ENCODE data around the gene EPS8. TPM values are rescaled to one million over a fixed set of nuclear protein-coding genes. Genes with fewer than 3 reads are reported as not detected.

The EPS8 gene
- total and polyA plus RNA-seq, 2 experiments from 2014 or later, result 43.1 to 83.2 TPM

DNA sequence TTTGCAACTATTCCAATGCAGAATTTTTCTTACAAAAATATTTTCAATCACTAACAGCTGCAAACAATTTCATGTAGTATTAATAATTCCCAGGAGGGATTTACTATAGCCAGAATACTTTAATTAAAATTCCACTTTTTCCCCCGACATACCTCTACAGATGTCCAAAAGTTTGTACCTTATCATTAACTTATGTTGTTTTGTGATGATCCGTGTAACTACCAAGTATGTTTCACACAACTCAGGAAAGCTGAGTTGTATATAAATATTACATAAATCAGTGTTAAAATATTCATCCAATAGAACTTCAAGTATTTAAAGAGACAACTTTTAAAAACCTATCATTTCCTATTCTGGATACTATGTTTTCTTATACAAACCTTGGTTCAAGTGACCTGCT lies 2.4 kb downstream of the EPS8 start:
- peaks cover 7% of the 10 kb centered on the region for H4K20me1 ChIP-seq (ENCODE audit: insufficient read depth, poor library complexity, severe bottlenecking)
- H3K4me1 ChIP-seq (ENCODE audit: insufficient read depth), result peaks cover 5% of the 10 kb centered on the region
- no peaks in the 10 kb centered on the region for H3K9me3 ChIP-seq (ENCODE audit: low read depth)
- H3K79me2 ChIP-seq, result peaks cover 62% of the 10 kb centered on the region
- no peak for DNase-seq (ENCODE audit: low spot score)
- H3K27me3 ChIP-seq, result no peaks in the 10 kb centered on the region
- 84% methylated on average over 2 of the region's 2 CpGs for WGBS (ENCODE audit: low lambda C conversion rate, missing lambda C conversion rate)
- H2AFZ ChIP-seq, result no peak overlapping the region
- H3K4me3 ChIP-seq, result no peak overlapping the region
- no peaks in the 10 kb centered on the region for H3K36me3 ChIP-seq (replicated peaks; ENCODE audit: insufficient read depth, low read depth)
- H3K4me2 ChIP-seq, result peak overlapping the region; percentile 88
- H3K9me2 ChIP-seq (replicated peaks; ENCODE audit: insufficient read depth), result no peaks in the 10 kb centered on the region
- TF ChIP-seq, protein P1, sequence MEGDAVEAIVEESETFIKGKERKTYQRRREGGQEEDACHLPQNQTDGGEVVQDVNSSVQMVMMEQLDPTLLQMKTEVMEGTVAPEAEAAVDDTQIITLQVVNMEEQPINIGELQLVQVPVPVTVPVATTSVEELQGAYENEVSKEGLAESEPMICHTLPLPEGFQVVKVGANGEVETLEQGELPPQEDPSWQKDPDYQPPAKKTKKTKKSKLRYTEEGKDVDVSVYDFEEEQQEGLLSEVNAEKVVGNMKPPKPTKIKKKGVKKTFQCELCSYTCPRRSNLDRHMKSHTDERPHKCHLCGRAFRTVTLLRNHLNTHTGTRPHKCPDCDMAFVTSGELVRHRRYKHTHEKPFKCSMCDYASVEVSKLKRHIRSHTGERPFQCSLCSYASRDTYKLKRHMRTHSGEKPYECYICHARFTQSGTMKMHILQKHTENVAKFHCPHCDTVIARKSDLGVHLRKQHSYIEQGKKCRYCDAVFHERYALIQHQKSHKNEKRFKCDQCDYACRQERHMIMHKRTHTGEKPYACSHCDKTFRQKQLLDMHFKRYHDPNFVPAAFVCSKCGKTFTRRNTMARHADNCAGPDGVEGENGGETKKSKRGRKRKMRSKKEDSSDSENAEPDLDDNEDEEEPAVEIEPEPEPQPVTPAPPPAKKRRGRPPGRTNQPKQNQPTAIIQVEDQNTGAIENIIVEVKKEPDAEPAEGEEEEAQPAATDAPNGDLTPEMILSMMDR (IDR thresholded peaks at IDR 0.05; ENCODE audit: poor library complexity), result no peak
- H3K27ac ChIP-seq, result no peak overlapping the region

GRCh38 chr12:15783288-15783687 lies 5.9 kb downstream of the EPS8 start:
- H3K4me3 ChIP-seq, result no peak overlapping the region
- peaks cover 7% of the 10 kb centered on the region for H4K20me1 ChIP-seq (ENCODE audit: insufficient read depth, poor library complexity, severe bottlenecking)
- H3K9me3 ChIP-seq (ENCODE audit: low read depth), result no peaks in the 10 kb centered on the region
- no peaks in the 10 kb centered on the region for H3K9me2 ChIP-seq (replicated peaks; ENCODE audit: insufficient read depth)
- H3K27ac ChIP-seq, result no peak overlapping the region
- no peak overlapping the region for H2AFZ ChIP-seq
- 96% methylated on average over 1 of the region's 1 CpG for WGBS (ENCODE audit: low lambda C conversion rate, missing lambda C conversion rate)
- no peak for DNase-seq (ENCODE audit: low spot score)
- H3K36me3 ChIP-seq (replicated peaks; ENCODE audit: insufficient read depth, low read depth), result no peaks in the 10 kb centered on the region
- TF ChIP-seq, protein P1 (IDR thresholded peaks at IDR 0.05; ENCODE audit: poor library complexity), result no peak
- TF ChIP-seq EZH2phosphoT487 (IDR thresholded peaks at IDR 0.05; ENCODE audit: low read depth, severe bottlenecking, unreplicated experiment) (no peak), EZH2 (IDR thresholded peaks at IDR 0.05; ENCODE audit: borderline replicate concordance) (no peak)
- H3K27me3 ChIP-seq, result no peaks in the 10 kb centered on the region
- no peak overlapping the region for H3K4me2 ChIP-seq
- H3K79me2 ChIP-seq, result peaks cover 86% of the 10 kb centered on the region
- peaks cover 18% of the 10 kb centered on the region for H3K4me1 ChIP-seq (ENCODE audit: insufficient read depth)

DNA sequence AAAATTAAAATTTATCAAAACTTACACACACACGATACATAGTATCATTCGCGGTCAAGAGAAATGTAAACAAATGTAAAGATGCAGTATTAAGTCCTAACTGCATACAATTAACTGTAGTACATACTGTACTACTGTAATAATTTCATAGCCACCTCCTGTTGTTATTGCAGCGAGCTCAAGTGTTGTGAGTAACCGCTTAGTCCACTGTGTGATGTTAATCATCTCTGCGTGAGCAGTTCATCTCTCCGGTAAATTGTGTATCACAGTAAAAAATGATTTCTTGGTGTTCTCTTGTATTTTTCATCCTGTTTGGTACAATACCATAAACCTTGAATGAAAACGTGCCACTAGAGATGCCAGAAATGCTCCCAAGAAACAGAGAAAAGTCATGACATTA lies 6.5 kb downstream of the EPS8 start:
- no peak overlapping the region for H2AFZ ChIP-seq
- no peak overlapping the region for H3K4me3 ChIP-seq
- no peak for DNase-seq (ENCODE audit: low spot score)
- TF ChIP-seq, protein P1 (IDR thresholded peaks at IDR 0.05; ENCODE audit: poor library complexity), result no peak
- TF ChIP-seq EZH2 (IDR thresholded peaks at IDR 0.05; ENCODE audit: borderline replicate concordance), result no peak
- no peak for TF ChIP-seq EZH2phosphoT487 (IDR thresholded peaks at IDR 0.05; ENCODE audit: low read depth, severe bottlenecking, unreplicated experiment)
- no peaks in the 10 kb centered on the region for H3K9me2 ChIP-seq (replicated peaks; ENCODE audit: insufficient read depth)
- no peaks in the 10 kb centered on the region for H3K36me3 ChIP-seq (replicated peaks; ENCODE audit: insufficient read depth, low read depth)
- no peak overlapping the region for H3K4me2 ChIP-seq
- peaks cover 89% of the 10 kb centered on the region for H3K79me2 ChIP-seq
- no peaks in the 10 kb centered on the region for H3K9me3 ChIP-seq (ENCODE audit: low read depth)
- H3K27me3 ChIP-seq, result no peaks in the 10 kb centered on the region
- peaks cover 7% of the 10 kb centered on the region for H4K20me1 ChIP-seq (ENCODE audit: insufficient read depth, poor library complexity, severe bottlenecking)
- 93% methylated on average over 8 of the region's 8 CpGs for WGBS (ENCODE audit: low lambda C conversion rate, missing lambda C conversion rate)
- peaks cover 24% of the 10 kb centered on the region for H3K4me1 ChIP-seq (ENCODE audit: insufficient read depth)
- no peak overlapping the region for H3K27ac ChIP-seq

- WGBS (ENCODE audit: low lambda C conversion rate, missing lambda C conversion rate), result 70% methylated on average over 2 of the region's 2 CpGs
- Histone ChIP-seq H3K9me2 (replicated peaks; ENCODE audit: insufficient read depth) (no peaks in the 10 kb centered on the region), H3K9me3 (ENCODE audit: low read depth) (no peaks in the 10 kb centered on the region), H3K4me3 (no peak overlapping the region), H3K27me3 (no peaks in the 10 kb centered on the region), H3K27ac (peak overlapping the region; percentile 45), H3K79me2 (peaks cover 90% of the 10 kb centered on the region), H2AFZ (no peak overlapping the region), H4K20me1 (ENCODE audit: insufficient read depth, poor library complexity, severe bottlenecking) (peaks cover 3% of the 10 kb centered on the region), H3K4me2 (peak overlapping the region; percentile 52), H3K36me3 (replicated peaks; ENCODE audit: insufficient read depth, low read depth) (no peaks in the 10 kb centered on the region), H3K4me1 (ENCODE audit: insufficient read depth) (peaks cover 27% of the 10 kb centered on the region)
- TF ChIP-seq EZH2 (IDR thresholded peaks at IDR 0.05; ENCODE audit: borderline replicate concordance), result no peak
- TF ChIP-seq, protein P1 (IDR thresholded peaks at IDR 0.05; ENCODE audit: poor library complexity), result no peak
- TF ChIP-seq EZH2phosphoT487 (IDR thresholded peaks at IDR 0.05; ENCODE audit: low read depth, severe bottlenecking, unreplicated experiment), result no peak
- DNase-seq (ENCODE audit: low spot score), result no peak
These were observed 9.3 kb downstream of the EPS8 start for GRCh38 chr12:15779925-15780324.
